Activated naive CD4-positive, alpha-beta T cell treated with Interleukin-2 at 50 U/mL for 16 hours (primary cell): Measurements from ENCODE around the gene LAMC3.

Experiments
- DNase-seq: peaks from one replicate; pipeline ENCODE4 v3.0.0-alpha.2; 2020

The LAMC3 gene

GRCh38 chr9:131008909-131009618 lies at the start of gene LAMC3:
Gene LAMC3, plus strand, starts transcription at chr9:131009174. Its CDS starts 41 bp downstream, at chr9:131009215.
- DNase-seq: no peak

GRCh38 chr9:130959809-130960334 lies 49.1 kb upstream of the LAMC3 start:
- DNase-seq: no peak

- DNase-seq: no peak
Observed at GRCh38 chr9:130960522-130961378, 48.2 kb upstream of the LAMC3 start.

- DNase-seq: no peak
Observed at GRCh38 chr9:130961511-130962300, 47.3 kb upstream of the LAMC3 start.

GRCh38 chr9:130962418-130963316 lies 46.3 kb upstream of the LAMC3 start:
- no peak for DNase-seq

- DNase-seq: no peak
Observed at GRCh38 chr9:130963337-130963908, 45.6 kb upstream of the LAMC3 start.

GRCh38 chr9:130963916-130964315 lies 45.1 kb upstream of the LAMC3 start:
- DNase-seq: no peak

GRCh38 chr9:130965680-130966079 lies 43.3 kb upstream of the LAMC3 start:
- DNase-seq: no peak

GRCh38 chr9:130970052-130970451 lies 38.9 kb upstream of the LAMC3 start:
- no peak for DNase-seq

- no peak for DNase-seq
Observed at GRCh38 chr9:130970855-130971254, 38.1 kb upstream of the LAMC3 start.

- DNase-seq: no peak
Observed at GRCh38 chr9:130971294-130971849, 37.6 kb upstream of the LAMC3 start.

GRCh38 chr9:130972277-130972956 lies 36.6 kb upstream of the LAMC3 start:
- DNase-seq: no peak

- no peak for DNase-seq
Observed at GRCh38 chr9:130972957-130973685, 35.9 kb upstream of the LAMC3 start.

GRCh38 chr9:130973686-130974281 lies 35.2 kb upstream of the LAMC3 start:
- DNase-seq: no peak

GRCh38 chr9:130974697-130975096 lies 34.3 kb upstream of the LAMC3 start:
- DNase-seq: no peak

- no peak for DNase-seq
Observed at GRCh38 chr9:130975156-130975555, 33.8 kb upstream of the LAMC3 start.

- no peak for DNase-seq
Observed at GRCh38 chr9:130975932-130976841, 32.8 kb upstream of the LAMC3 start.

GRCh38 chr9:130977811-130978221 lies 31.2 kb upstream of the LAMC3 start:
- DNase-seq: no peak
